ENCODE data around the gene LCTL.
"Not testable (repeated sequence)": the region's sequence is repeated elsewhere in the genome, so short reads cannot be mapped to it uniquely, and the experiment has no call there.

The LCTL gene

DNA sequence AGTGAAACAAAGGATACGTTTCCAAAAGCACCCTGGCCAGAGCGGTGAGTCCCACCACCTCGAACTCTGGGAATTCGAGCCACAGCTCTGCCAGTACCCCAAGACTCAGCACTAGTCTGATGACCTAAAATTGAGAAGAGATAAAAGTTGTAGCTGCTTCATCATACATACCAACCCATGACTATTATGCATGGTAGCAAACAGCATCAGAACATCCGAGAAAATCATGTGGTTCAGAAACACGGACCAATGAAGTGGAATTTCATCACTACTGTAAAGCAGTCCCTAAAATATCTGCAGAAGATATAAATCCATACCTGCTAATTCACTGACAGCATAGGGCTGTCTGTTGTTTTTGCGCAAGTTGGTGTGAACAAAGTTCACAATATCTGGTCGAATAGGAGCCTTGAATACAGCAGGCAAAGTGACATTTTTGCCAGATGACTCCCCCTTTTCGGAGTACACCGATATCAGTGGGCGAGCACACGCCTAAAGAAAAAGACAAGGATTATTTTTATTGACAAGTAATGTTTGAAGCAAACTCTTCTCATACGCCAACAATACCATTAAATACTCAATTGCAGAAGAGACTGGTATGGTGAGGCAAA is 62.7 kb downstream of the LCTL start:
- DNase-seq (ENCODE audit: low read depth, low spot score): not testable (repeated sequence)

GRCh38 chr15:66502491-66502890 is 63.3 kb downstream of the LCTL start:
- no peak for DNase-seq (ENCODE audit: low read depth, low spot score)

DNA sequence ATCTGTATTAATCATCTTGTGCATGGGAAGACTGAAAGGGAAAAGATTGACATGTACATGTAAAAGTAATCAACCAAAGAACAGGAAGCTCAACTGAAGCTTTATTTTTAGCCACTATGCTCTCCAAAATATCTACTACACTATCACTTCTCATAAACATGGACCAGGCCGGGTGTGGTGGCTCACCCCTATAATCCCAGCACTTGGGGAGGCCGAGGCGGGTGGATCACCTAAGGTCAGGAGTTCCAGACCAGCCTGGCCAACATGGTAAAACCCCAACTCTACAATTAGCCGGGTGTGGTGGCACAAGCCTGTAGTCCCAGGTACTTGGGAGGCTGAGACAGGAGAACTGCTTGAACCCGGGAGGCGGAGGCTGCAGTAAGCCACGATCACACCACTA is 65.5 kb downstream of the LCTL start:
- DNase-seq (ENCODE audit: low read depth, low spot score): not testable (repeated sequence)

- DNase-seq (ENCODE audit: low read depth, low spot score): no peak
These were observed 67.1 kb downstream of the LCTL start for GRCh38 chr15:66498501-66499386.

Data from iPS DF 19.7 (cell line).